ENCODE results near the gene PITPNB. TPM values are rescaled to one million over a fixed set of nuclear protein-coding genes. Genes with fewer than 3 reads are reported as not detected.

Gene PITPNB
- total and polyA plus RNA-seq, 2 experiments from 2014 or later, result 50.9 to 56.0 TPM

- DNase-seq (ENCODE audit: low spot score) (no peak), ATAC-seq (peak; percentile 63)
- Histone ChIP-seq H3K27ac (ENCODE audit: low read depth) (no peak overlapping the region), H3K79me2 (replicated peaks; ENCODE audit: insufficient read depth) (no peaks in the 10 kb centered on the region), H3K4me2 (no peak overlapping the region), H3K9me2 (ENCODE audit: insufficient read depth) (no peaks in the 10 kb centered on the region), H3K4me3 (no peak overlapping the region), H2AFZ (no peak overlapping the region), H3K4me1 (ENCODE audit: insufficient read depth) (peaks cover 10% of the 10 kb centered on the region; the same call in 1 of the 2 replicates), H4K20me1 (replicated peaks; ENCODE audit: insufficient read depth) (no peaks in the 10 kb centered on the region), H3F3A (replicated peaks; ENCODE audit: low read depth) (no peaks in the 10 kb centered on the region), H3K36me3 (ENCODE audit: insufficient read depth) (no peaks in the 10 kb centered on the region), H3K27me3 (ENCODE audit: insufficient read depth) (no peaks in the 10 kb centered on the region)
- Mint-ChIP-seq H3K4me3 (no peak overlapping the region), H3K4me1 (peaks cover 13% of the 10 kb centered on the region), H3K27ac (no peak overlapping the region), H3K36me3 (ENCODE audit: low read depth) (no peaks in the 10 kb centered on the region; the same call in 1 of the 3 replicates), H3K9me3 (no peaks in the 10 kb centered on the region), H3K27me3 (ENCODE audit: insufficient read depth, low read depth, poor library complexity) (no peaks in the 10 kb centered on the region)
- TF ChIP-seq JUNB (IDR thresholded peaks at IDR 0.05; ENCODE audit: unreplicated experiment) (no peak), ZNF462 (CRISPR knock-in tag; IDR thresholded peaks at IDR 0.05) (no peak), ETS1 (IDR thresholded peaks at IDR 0.05) (no peak), POLR2AphosphoS5 (IDR thresholded peaks at IDR 0.05; ENCODE audit: low read depth) (no peak), STAT1 (IDR thresholded peaks at IDR 0.05; ENCODE audit: unreplicated experiment) (no peak), NANOG (IDR thresholded peaks at IDR 0.05; ENCODE audit: borderline replicate concordance) (no peak), CTCF (conservative IDR thresholded peaks at IDR 0.05; ENCODE audit: low read depth in 2 of 2) (no peak)
These were observed 47.4 kb upstream of the PITPNB start for GRCh38 chr22:27966168-27967064.
